ENCODE data around the gene ASCL2. TPM values are rescaled to one million over a fixed set of nuclear protein-coding genes. Genes with fewer than 3 reads are reported as not detected.

Gene ASCL2
- total RNA-seq, 2 experiments from 2014 or later: 2.7 to 3.4 TPM

GRCh38 chr11:2256951-2257700 lies 13.3 kb downstream of the ASCL2 start:
- Mint-ChIP-seq H3K36me3 (ENCODE audit: low read depth) (no peaks in the 10 kb centered on the region), H3K27me3 (no peaks in the 10 kb centered on the region), H3K4me1 (ENCODE audit: low read depth) (no peaks in the 10 kb centered on the region), H3K4me3 (no peak overlapping the region), H3K27ac (no peak overlapping the region), H3K9me3 (peaks cover 2% of the 10 kb centered on the region)
- DNase-seq (no peak), ATAC-seq (no peak)
- TF ChIP-seq CTCF (IDR thresholded peaks at IDR 0.05): no peak
- POLR2A ChIA-PET: no interaction called here
- CTCF ChIA-PET: no interaction called here
- intact Hi-C loops (cut with micrococcal nuclease): no loop called here

- no peak overlapping the region for H3K4me3 Mint-ChIP-seq
- POLR2A ChIA-PET: no interaction called here
- no peaks in the 10 kb centered on the region for H3K4me1 Mint-ChIP-seq (ENCODE audit: low read depth)
- no peak for ATAC-seq
- no peaks in the 10 kb centered on the region for H3K36me3 Mint-ChIP-seq (ENCODE audit: low read depth)
- H3K27ac Mint-ChIP-seq: no peak overlapping the region
- no peaks in the 10 kb centered on the region for H3K27me3 Mint-ChIP-seq
- peaks cover 2% of the 10 kb centered on the region for H3K9me3 Mint-ChIP-seq
- TF ChIP-seq CTCF (IDR thresholded peaks at IDR 0.05): no peak
- CTCF ChIA-PET: no interaction called here
- intact Hi-C loops (cut with micrococcal nuclease): no loop called here
- DNase-seq: no peak
These were observed 14.0 kb downstream of the ASCL2 start for GRCh38 chr11:2256293-2256913.

- H3K27ac Mint-ChIP-seq: no peak overlapping the region
- no peaks in the 10 kb centered on the region for H3K36me3 Mint-ChIP-seq (ENCODE audit: low read depth)
- H3K4me3 Mint-ChIP-seq: no peak overlapping the region
- DNase-seq: no peak
- TF ChIP-seq CTCF (IDR thresholded peaks at IDR 0.05): no peak
- H3K9me3 Mint-ChIP-seq: peaks cover 2% of the 10 kb centered on the region
- POLR2A ChIA-PET: no interaction called here
- H3K27me3 Mint-ChIP-seq: no peaks in the 10 kb centered on the region
- CTCF ChIA-PET: interaction anchor here (0.8 kb wide), 1 partner anchor 53 kb away, joined by 4 read pairs; no protein-coding TSS in a partner anchor
- intact Hi-C loops (cut with micrococcal nuclease): no loop called here
- no peak for ATAC-seq
- H3K4me1 Mint-ChIP-seq (ENCODE audit: low read depth): no peaks in the 10 kb centered on the region
These were observed 18.4 kb downstream of the ASCL2 start for GRCh38 chr11:2252018-2252417.

GRCh38 chr11:2251138-2251537 lies 19.2 kb downstream of the ASCL2 start:
- DNase-seq: no peak
- Mint-ChIP-seq H3K36me3 (ENCODE audit: low read depth) (no peaks in the 10 kb centered on the region), H3K27me3 (no peaks in the 10 kb centered on the region), H3K4me1 (ENCODE audit: low read depth) (no peaks in the 10 kb centered on the region), H3K4me3 (no peak overlapping the region), H3K27ac (no peak overlapping the region), H3K9me3 (peaks cover 2% of the 10 kb centered on the region)
- no peak for ATAC-seq
- ChIA-PET POLR2A (no interaction called here), CTCF (no interaction called here)
- intact Hi-C loops (cut with micrococcal nuclease): no loop called here
- TF ChIP-seq CTCF (IDR thresholded peaks at IDR 0.05): no peak

- H3K27me3 Mint-ChIP-seq: no peaks in the 10 kb centered on the region
- ChIA-PET CTCF (no interaction called here), POLR2A (no interaction called here)
- H3K9me3 Mint-ChIP-seq: peaks cover 2% of the 10 kb centered on the region
- DNase-seq (no peak), ATAC-seq (no peak)
- no peak for TF ChIP-seq CTCF (IDR thresholded peaks at IDR 0.05)
- no peak overlapping the region for H3K4me3 Mint-ChIP-seq
- no peaks in the 10 kb centered on the region for H3K36me3 Mint-ChIP-seq (ENCODE audit: low read depth)
- intact Hi-C loops (cut with micrococcal nuclease): no loop called here
- no peak overlapping the region for H3K27ac Mint-ChIP-seq
- no peaks in the 10 kb centered on the region for H3K4me1 Mint-ChIP-seq (ENCODE audit: low read depth)
These were observed 19.9 kb downstream of the ASCL2 start for GRCh38 chr11:2250485-2250884.

Measured in activated CD8-positive, alpha-beta T cell treated with anti-CD3 and anti-CD28 coated beads for 36 hours (primary cell).